ENCODE results near the gene IGSF11. TPM values are rescaled to one million over a fixed set of nuclear protein-coding genes. Genes with fewer than 3 reads are reported as not detected.
A peak's percentile ranks its signal among the peaks of the same experiment; 100 is the strongest.

IGSF11 gene
- total RNA-seq, 1 donor from 2014 or later = 2.7 TPM

- no peak overlapping the region for H3K27ac ChIP-seq
- H3F3A ChIP-seq (ENCODE audit: low read depth) = no peaks in the 10 kb centered on the region
- Mint-ChIP-seq H3K27ac (no peak overlapping the region), H3K27me3 (ENCODE audit: insufficient read depth, low read depth) (peaks cover 2% of the 10 kb centered on the region), H3K4me1 (no peaks in the 10 kb centered on the region), H3K4me3 (no peak overlapping the region), H3K36me3 (no peaks in the 10 kb centered on the region), H3K9me3 (no peaks in the 10 kb centered on the region)
- TF ChIP-seq CTCF (IDR thresholded peaks at IDR 0.05) = no peak
- no peak for TF ChIP-seq EZH2phosphoT487 (IDR thresholded peaks at IDR 0.05)
- TF ChIP-seq EZH2 (IDR thresholded peaks at IDR 0.05) = no peak
- no peaks in the 10 kb centered on the region for H3K4me1 ChIP-seq
- peak; percentile 10 for DNase-seq (ENCODE audit: low spot score)
- no peak overlapping the region for H3K4me2 ChIP-seq
- H3K9me3 ChIP-seq (ENCODE audit: low read depth) = no peaks in the 10 kb centered on the region
- no peaks in the 10 kb centered on the region for H3K27me3 ChIP-seq
- no peak overlapping the region for H3K9ac ChIP-seq
- H2AFZ ChIP-seq (replicated peaks) = no peak overlapping the region
- no peak overlapping the region for H3K4me3 ChIP-seq
- H3K79me2 ChIP-seq (ENCODE audit: low read depth) = no peaks in the 10 kb centered on the region
- H3K36me3 ChIP-seq = no peaks in the 10 kb centered on the region
- H4K20me1 ChIP-seq (ENCODE audit: low read depth) = no peaks in the 10 kb centered on the region
Measured at GRCh38 chr3:118850687-118851086, 184.0 kb downstream of the IGSF11 start.

Other genes with a start within 250 kb of the IGSF11 start
- not detected in 2 replicates for gene TEX55, start 111.3 kb upstream of the IGSF11 start, total RNA-seq (ENCODE audit: low replicate concordance)
- 0.65 TPM in 1 of 2 replicates, not detected in the other for gene UPK1B, start 138.8 kb upstream of the IGSF11 start, total RNA-seq (ENCODE audit: low replicate concordance)
- 34.8 and 47.0 TPM in 2 replicates for gene B4GALT4, start 206.0 kb upstream of the IGSF11 start, total RNA-seq (ENCODE audit: low replicate concordance)